ENCODE measurements around the gene ACOX3.

The ACOX3 gene

DNA sequence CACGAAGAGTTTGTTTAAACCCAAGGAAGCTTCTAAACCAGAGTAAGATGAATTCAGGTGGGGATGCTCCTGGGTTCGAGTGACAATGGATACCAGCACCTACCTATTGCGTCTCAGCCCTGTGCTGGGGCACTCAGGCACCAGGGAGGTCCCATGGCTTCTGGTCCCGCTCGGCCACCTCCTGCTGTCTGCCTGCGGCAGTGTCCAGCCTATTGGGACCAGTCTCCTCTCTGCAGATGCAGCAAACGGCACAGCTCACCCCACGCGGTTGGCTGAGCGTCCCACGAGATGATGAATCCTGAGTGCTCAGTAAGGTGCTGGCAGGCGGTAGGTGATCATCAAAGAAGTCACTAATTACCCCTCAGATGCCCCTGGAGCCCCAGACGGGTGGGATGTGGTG lies 75.2 kb downstream of the ACOX3 start:
- Mint-ChIP-seq H3K36me3 (ENCODE audit: low read depth) (peaks cover 17% of the 10 kb centered on the region), H3K4me1 (no peaks in the 10 kb centered on the region), H3K27me3 (ENCODE audit: low read depth) (peaks cover 4% of the 10 kb centered on the region), H3K4me3 (no peak overlapping the region), H3K9me3 (peaks cover 12% of the 10 kb centered on the region), H3K27ac (no peak overlapping the region)
- TF ChIP-seq, protein P1, sequence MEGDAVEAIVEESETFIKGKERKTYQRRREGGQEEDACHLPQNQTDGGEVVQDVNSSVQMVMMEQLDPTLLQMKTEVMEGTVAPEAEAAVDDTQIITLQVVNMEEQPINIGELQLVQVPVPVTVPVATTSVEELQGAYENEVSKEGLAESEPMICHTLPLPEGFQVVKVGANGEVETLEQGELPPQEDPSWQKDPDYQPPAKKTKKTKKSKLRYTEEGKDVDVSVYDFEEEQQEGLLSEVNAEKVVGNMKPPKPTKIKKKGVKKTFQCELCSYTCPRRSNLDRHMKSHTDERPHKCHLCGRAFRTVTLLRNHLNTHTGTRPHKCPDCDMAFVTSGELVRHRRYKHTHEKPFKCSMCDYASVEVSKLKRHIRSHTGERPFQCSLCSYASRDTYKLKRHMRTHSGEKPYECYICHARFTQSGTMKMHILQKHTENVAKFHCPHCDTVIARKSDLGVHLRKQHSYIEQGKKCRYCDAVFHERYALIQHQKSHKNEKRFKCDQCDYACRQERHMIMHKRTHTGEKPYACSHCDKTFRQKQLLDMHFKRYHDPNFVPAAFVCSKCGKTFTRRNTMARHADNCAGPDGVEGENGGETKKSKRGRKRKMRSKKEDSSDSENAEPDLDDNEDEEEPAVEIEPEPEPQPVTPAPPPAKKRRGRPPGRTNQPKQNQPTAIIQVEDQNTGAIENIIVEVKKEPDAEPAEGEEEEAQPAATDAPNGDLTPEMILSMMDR (IDR thresholded peaks at IDR 0.05; ENCODE audit: unreplicated experiment in 3 of 3), result no peak

- Mint-ChIP-seq H3K9me3 (peaks cover 12% of the 10 kb centered on the region), H3K27me3 (ENCODE audit: low read depth) (peaks cover 3% of the 10 kb centered on the region), H3K4me1 (no peaks in the 10 kb centered on the region), H3K4me3 (no peak overlapping the region), H3K27ac (no peak overlapping the region), H3K36me3 (ENCODE audit: low read depth) (peaks cover 17% of the 10 kb centered on the region)
- TF ChIP-seq, protein P1 (IDR thresholded peaks at IDR 0.05; ENCODE audit: unreplicated experiment in 3 of 3), result no peak
Measured at GRCh38 chr4:8364848-8365350, 75.6 kb downstream of the ACOX3 start.

GRCh38 chr4:8364141-8364540 lies 76.4 kb downstream of the ACOX3 start:
- H3K36me3 Mint-ChIP-seq (ENCODE audit: low read depth), result peaks cover 17% of the 10 kb centered on the region
- H3K4me3 Mint-ChIP-seq, result no peak overlapping the region

DNA sequence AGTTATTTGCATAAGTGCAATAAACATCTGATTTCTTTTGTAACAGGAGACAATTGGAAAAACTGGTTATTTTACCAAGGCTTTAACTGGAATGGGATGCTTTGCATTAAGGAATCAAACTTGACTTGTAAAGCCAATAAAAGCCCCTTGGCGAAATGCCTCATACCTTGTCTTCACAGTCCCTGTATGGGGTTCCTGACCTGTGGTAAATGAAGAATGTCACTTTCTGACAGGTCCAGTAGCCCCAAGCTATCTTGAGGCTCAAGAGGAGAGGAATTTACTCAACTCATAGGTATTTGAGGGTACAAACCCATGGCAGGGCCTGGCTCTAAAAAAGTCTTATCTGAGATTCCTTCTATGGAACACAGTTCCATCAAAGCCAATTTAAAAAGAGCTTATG lies 78.0 kb downstream of the ACOX3 start:
- peaks cover 17% of the 10 kb centered on the region for H3K36me3 Mint-ChIP-seq (ENCODE audit: low read depth)
- H3K27ac Mint-ChIP-seq, result no peak overlapping the region
- peaks cover 14% of the 10 kb centered on the region for H3K9me3 Mint-ChIP-seq
- TF ChIP-seq, protein P1 (IDR thresholded peaks at IDR 0.05; ENCODE audit: unreplicated experiment in 3 of 3), result no peak
- H3K27me3 Mint-ChIP-seq (ENCODE audit: low read depth), result no peaks in the 10 kb centered on the region
- H3K4me1 Mint-ChIP-seq, result peaks cover 9% of the 10 kb centered on the region
- H3K4me3 Mint-ChIP-seq, result no peak overlapping the region

More at GRCh38 chr4:8364141-8364540, 76.4 kb downstream of the ACOX3 start:
- Mint-ChIP-seq H3K4me1 (no peaks in the 10 kb centered on the region), H3K9me3 (peaks cover 12% of the 10 kb centered on the region), H3K27me3 (ENCODE audit: low read depth) (no peaks in the 10 kb centered on the region), H3K27ac (no peak overlapping the region)
- TF ChIP-seq, protein P1 (IDR thresholded peaks at IDR 0.05; ENCODE audit: unreplicated experiment in 3 of 3), result no peak

GRCh38 chr4:8359193-8359592 lies 81.3 kb downstream of the ACOX3 start:
- TF ChIP-seq, protein P1 (IDR thresholded peaks at IDR 0.05; ENCODE audit: unreplicated experiment in 3 of 3), result no peak
- Mint-ChIP-seq H3K4me3 (no peak overlapping the region), H3K27me3 (ENCODE audit: low read depth) (no peaks in the 10 kb centered on the region), H3K4me1 (peaks cover 9% of the 10 kb centered on the region), H3K36me3 (ENCODE audit: low read depth) (peaks cover 8% of the 10 kb centered on the region), H3K27ac (no peak overlapping the region), H3K9me3 (peaks cover 13% of the 10 kb centered on the region)

DNA sequence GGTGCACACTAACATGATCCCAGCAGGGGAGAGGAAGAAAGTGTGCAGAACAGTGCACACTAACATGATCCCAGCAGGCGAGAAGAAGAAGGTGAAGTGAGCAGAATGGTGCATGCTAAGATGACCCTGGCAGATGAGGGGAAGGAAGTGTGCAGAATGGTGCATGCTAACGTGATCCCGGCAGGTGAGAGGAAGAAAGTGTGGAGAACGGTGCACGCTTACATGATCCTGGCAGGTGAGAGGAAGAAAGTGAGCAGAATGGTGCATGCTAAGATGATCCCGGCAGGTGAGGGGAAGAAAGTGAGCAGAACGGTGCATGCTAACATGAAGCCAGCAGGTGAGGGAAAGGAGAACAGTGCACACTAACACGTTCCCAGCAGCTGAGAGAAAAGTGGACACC lies 83.7 kb downstream of the ACOX3 start:
- peaks cover 5% of the 10 kb centered on the region for H3K9me3 Mint-ChIP-seq
- H3K27ac Mint-ChIP-seq, result no peak overlapping the region
- TF ChIP-seq, protein P1 (IDR thresholded peaks at IDR 0.05; ENCODE audit: unreplicated experiment in 3 of 3), result no peak
- H3K4me3 Mint-ChIP-seq, result no peak overlapping the region
- H3K36me3 Mint-ChIP-seq (ENCODE audit: low read depth), result no peaks in the 10 kb centered on the region
- H3K27me3 Mint-ChIP-seq (ENCODE audit: low read depth), result no peaks in the 10 kb centered on the region
- H3K4me1 Mint-ChIP-seq, result peaks cover 15% of the 10 kb centered on the region
